Mesenchymal stem cell (in vitro differentiated cells and primary cell): ENCODE measurements around the gene USP38.

Experiments
- DNase-seq: peaks from one replicate; pipeline ENCODE4 v3.0.0-alpha.2; 2013
- H2AFZ ChIP-seq: one replicate; pipeline ENCODE4 v1.6.1; 2013; ENCODE audit warnings: low read depth, mild to moderate bottlenecking, control low read depth, inconsistent platforms, low read length, moderate library complexity
- H2AK5ac ChIP-seq: 2 replicates; pipeline ENCODE4 v1.6.1; 2013; ENCODE audit warnings: low read length, moderate library complexity, mild to moderate bottlenecking, inconsistent platforms; ENCODE audit not compliant: severe bottlenecking
- H2BK120ac ChIP-seq: one replicate; pipeline ENCODE4 v1.6.1; 2013; ENCODE audit warnings: low read depth, mild to moderate bottlenecking, inconsistent platforms, low read length, moderate library complexity
- H2BK12ac ChIP-seq, 2 experiments: one replicate each; pipeline ENCODE4 v1.6.1; 2013; ENCODE audit warnings: inconsistent platforms in 2 of 2, low read length in 2 of 2, mild to moderate bottlenecking in 2 of 2, moderate library complexity in 2 of 2, control low read depth in 1 of 2
- H2BK15ac ChIP-seq: one replicate; pipeline ENCODE4 v1.6.1; 2013; ENCODE audit warnings: mild to moderate bottlenecking, low read depth, inconsistent platforms; ENCODE audit not compliant: poor library complexity, severe bottlenecking
- H2BK5ac ChIP-seq: 2 replicates; pipeline ENCODE4 v1.6.1; 2013; ENCODE audit warnings: low read depth, mild to moderate bottlenecking, low read length, control low read depth, inconsistent platforms; ENCODE audit not compliant: poor library complexity, severe bottlenecking
- H3K14ac ChIP-seq, 2 experiments: one replicate each; pipeline ENCODE4 v1.6.1; 2013; ENCODE audit warnings: inconsistent platforms in 2 of 2, low read length in 2 of 2, control low read depth in 1 of 2, mild to moderate bottlenecking in 1 of 2, moderate library complexity in 1 of 2
- H3K18ac ChIP-seq, 2 experiments: one replicate each; pipeline ENCODE4 v1.6.1; 2013; ENCODE audit warnings: inconsistent platforms in 2 of 2, low read length in 2 of 2, control low read depth in 1 of 2, low read depth in 1 of 2, mild to moderate bottlenecking in 1 of 2
- H3K23ac ChIP-seq, 2 experiments: one replicate each; pipeline ENCODE4 v1.6.1; 2013; ENCODE audit warnings: inconsistent platforms in 2 of 2, low read length in 2 of 2, mild to moderate bottlenecking in 2 of 2, moderate library complexity in 2 of 2, control low read depth in 1 of 2
- H3K27ac ChIP-seq: 2 replicates; pipeline ENCODE4 v1.5.1; 2013; ENCODE audit warnings: mild to moderate bottlenecking, moderate library complexity, low read length, control low read depth, inconsistent platforms; ENCODE audit not compliant: poor library complexity, severe bottlenecking
- H3K27me3 ChIP-seq, 2 experiments: 2 replicates each; pipeline versions ENCODE4 v1.6.1 to v1.7.0; 2013; ENCODE audit warnings: low read length in 2 of 2, mild to moderate bottlenecking in 2 of 2, moderate library complexity in 2 of 2, control low read depth in 1 of 2, inconsistent platforms in 1 of 2; ENCODE audit not compliant: control insufficient read depth in 1 of 2, insufficient read depth in 1 of 2
- H3K36me3 ChIP-seq, 2 experiments: 2 replicates each; pipeline versions ENCODE4 v1.6.1 to v1.7.0; 2013; ENCODE audit warnings: low read length in 2 of 2, control low read depth in 1 of 2, inconsistent platforms in 1 of 2, low read depth in 1 of 2, mild to moderate bottlenecking in 1 of 2; ENCODE audit not compliant: insufficient read depth in 2 of 2, control insufficient read depth in 1 of 2
- H3K4ac ChIP-seq, 2 experiments: one replicate each; pipeline ENCODE4 v1.6.1; 2013; ENCODE audit warnings: inconsistent platforms in 2 of 2, low read length in 2 of 2, mild to moderate bottlenecking in 2 of 2, moderate library complexity in 2 of 2, control low read depth in 1 of 2, low read depth in 1 of 2
- H3K4me1 ChIP-seq: 2 replicates; pipeline ENCODE4 v1.6.1; 2013; ENCODE audit warnings: low read depth, low read length, control low read depth; ENCODE audit not compliant: control insufficient read depth, insufficient read depth
- H3K4me2 ChIP-seq: 2 replicates; pipeline ENCODE4 v1.6.1; 2013; ENCODE audit warnings: low read length, mild to moderate bottlenecking, inconsistent platforms; ENCODE audit not compliant: poor library complexity, severe bottlenecking
- H3K4me3 ChIP-seq, 2 experiments: 2 replicates each; pipeline versions ENCODE4 v1.5.1 to v1.7.0; 2013; ENCODE audit warnings: low read length in 2 of 2, mild to moderate bottlenecking in 2 of 2, control low read depth in 1 of 2, low read depth in 1 of 2; ENCODE audit not compliant: insufficient read depth in 1 of 2
- H3K79me1 ChIP-seq: replicated peaks from 2 replicates; pipeline ENCODE4 v1.6.1; 2013; ENCODE audit warnings: mild to moderate bottlenecking, control low read depth, low read length, inconsistent platforms; ENCODE audit not compliant: poor library complexity, severe bottlenecking
- H3K9ac ChIP-seq: 2 replicates; pipeline ENCODE4 v1.7.0; 2013; ENCODE audit warnings: mild to moderate bottlenecking, low read length, moderate library complexity
- H3K9me3 ChIP-seq: 2 replicates; pipeline ENCODE4 v1.7.0; 2013; ENCODE audit warnings: mild to moderate bottlenecking, low read length; ENCODE audit not compliant: control insufficient read depth
- H4K8ac ChIP-seq: one replicate; pipeline ENCODE4 v1.6.1; 2013; ENCODE audit warnings: inconsistent platforms, mild to moderate bottlenecking, low read length, moderate library complexity
- H4K91ac ChIP-seq: one replicate; pipeline ENCODE4 v1.6.1; 2013; ENCODE audit warnings: mild to moderate bottlenecking, low read length, inconsistent platforms
- WGBS: methylation state at CpG from one replicate; pipeline ENCODE4 v1.1.7; 2013; ENCODE audit warnings: mixed read lengths; 5-methylcytosine and 5-hydroxymethylcytosine counted together

USP38 gene

DNA sequence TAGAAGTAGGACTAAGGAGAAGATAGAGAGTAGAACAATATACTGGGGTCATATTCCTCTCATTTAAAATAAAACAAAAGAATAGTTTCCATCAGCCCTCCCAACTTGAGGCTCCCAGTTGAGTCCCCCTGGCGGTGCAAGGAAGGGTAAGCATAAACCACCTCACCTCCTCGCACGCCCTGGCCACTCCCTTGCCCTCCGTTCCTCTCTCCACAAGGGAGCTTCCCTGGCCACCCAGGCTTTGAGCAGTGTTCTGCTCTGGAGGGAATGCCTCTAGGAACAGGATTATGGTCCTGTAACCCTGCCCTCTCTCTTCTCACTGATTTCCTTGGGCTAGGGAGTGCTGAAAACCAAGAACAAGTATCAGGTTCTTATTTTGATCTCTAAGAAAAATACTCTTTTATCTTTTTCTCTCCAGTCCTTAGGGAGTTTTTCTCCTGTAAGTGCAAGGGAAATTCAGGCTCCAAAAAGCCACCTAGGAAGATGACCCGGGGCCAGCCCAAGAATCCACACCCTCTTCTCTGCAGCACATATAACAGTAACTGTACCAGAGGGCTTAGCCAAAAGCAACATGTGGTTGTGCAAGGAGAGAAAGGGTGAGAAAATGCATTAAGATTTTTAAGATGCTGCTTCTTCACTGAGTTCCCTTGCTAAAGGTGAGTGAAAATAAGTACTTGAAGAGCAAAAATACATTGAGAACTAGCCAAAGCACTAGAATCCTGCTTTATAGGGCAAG, 69.9 kb downstream of the USP38 start:
- Histone ChIP-seq H4K8ac (no peak overlapping the region), H3K4me1 (peaks cover 2% of the 10 kb centered on the region), H3K9me3 (no peaks in the 10 kb centered on the region), H3K79me1 (no peaks in the 10 kb centered on the region), H3K4me2 (no peak overlapping the region), H2AK5ac (no peak overlapping the region), H3K27me3 (no peaks in the 10 kb centered on the region), H3K14ac (no peak overlapping the region), H4K91ac (no peak overlapping the region), H3K27ac (no peak overlapping the region), H3K4me3 (no peak overlapping the region), H3K23ac (no peak overlapping the region), H2BK15ac (no peak overlapping the region), H3K18ac (no peak overlapping the region), H3K9ac (no peak overlapping the region), H3K4ac (no peak overlapping the region), H2BK5ac (no peak overlapping the region), H3K36me3 (no peaks in the 10 kb centered on the region), H2BK12ac (no peak overlapping the region), H2AFZ (no peak overlapping the region), H2BK120ac (no peak overlapping the region)
- WGBS, result 71% methylated on average over 4 of the region's 5 CpGs
- no peak for DNase-seq

DNA sequence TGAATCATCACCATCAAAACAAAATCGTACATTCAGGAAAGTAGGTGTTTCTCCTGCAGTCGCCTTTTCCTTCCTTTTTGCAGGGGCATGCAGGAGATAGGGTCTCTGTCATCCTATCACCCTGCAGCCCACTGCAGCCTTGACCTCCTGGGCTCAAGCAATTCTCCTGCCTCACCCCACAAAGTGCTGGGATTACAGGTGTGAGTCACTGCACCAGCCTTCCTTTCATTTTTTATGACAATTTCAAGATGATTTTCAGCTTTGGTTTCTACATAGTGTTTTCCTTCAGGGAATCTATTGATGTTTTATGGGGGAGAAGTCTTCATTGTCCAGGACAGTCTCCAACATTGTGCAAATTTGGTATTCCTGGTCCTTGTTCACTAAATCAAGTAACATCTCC, 71.7 kb downstream of the USP38 start:
- Histone ChIP-seq H2AFZ (no peak overlapping the region), H3K23ac (no peak overlapping the region), H3K4me1 (peaks cover under 1% of the 10 kb centered on the region), H3K4ac (no peak overlapping the region), H3K18ac (no peak overlapping the region), H3K27ac (no peak overlapping the region), H3K4me2 (no peak overlapping the region), H2AK5ac (no peak overlapping the region), H4K8ac (no peak overlapping the region), H3K4me3 (no peak overlapping the region), H2BK120ac (no peak overlapping the region), H3K27me3 (no peaks in the 10 kb centered on the region), H3K36me3 (no peaks in the 10 kb centered on the region), H2BK5ac (no peak overlapping the region), H2BK15ac (no peak overlapping the region), H3K79me1 (no peaks in the 10 kb centered on the region), H4K91ac (no peak overlapping the region), H3K9ac (no peak overlapping the region), H3K14ac (no peak overlapping the region), H3K9me3 (no peaks in the 10 kb centered on the region), H2BK12ac (no peak overlapping the region)
- no peak for DNase-seq
- 89% methylated on average over 2 of the region's 2 CpGs for WGBS

GRCh38 chr4:143257356-143257755, 72.6 kb downstream of the USP38 start:
- H2BK120ac ChIP-seq, result no peak overlapping the region
- no peak for DNase-seq
- H4K8ac ChIP-seq, result no peak overlapping the region

DNA sequence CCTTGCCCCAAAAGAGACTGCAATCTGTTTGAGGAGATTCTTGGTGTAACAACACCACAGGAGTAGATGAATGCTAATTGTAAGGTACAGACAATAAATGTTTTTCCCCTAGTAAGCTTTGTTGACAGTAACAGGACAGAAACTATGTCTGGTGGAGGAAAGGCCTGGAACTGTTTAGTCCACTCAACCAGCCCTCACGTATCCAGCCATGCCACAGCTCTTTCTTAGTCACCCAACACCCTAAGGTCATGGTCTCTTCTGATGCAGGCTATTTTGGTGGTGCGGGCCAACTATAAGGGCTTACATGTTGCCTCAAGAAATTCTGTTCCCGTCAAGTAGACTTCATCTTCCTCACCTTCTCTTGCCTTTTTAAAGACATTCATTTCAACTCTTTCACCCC, 76.0 kb downstream of the USP38 start:
- H2BK120ac ChIP-seq, result no peak overlapping the region
- H2BK12ac ChIP-seq, result no peak overlapping the region
- H3K9ac ChIP-seq, result no peak overlapping the region
- no peak overlapping the region for H3K23ac ChIP-seq
- no peak overlapping the region for H2AK5ac ChIP-seq
- no peak overlapping the region for H2BK5ac ChIP-seq
- no peak overlapping the region for H3K27ac ChIP-seq
- H2AFZ ChIP-seq, result no peak overlapping the region
- no peak overlapping the region for H3K4ac ChIP-seq
- H3K4me3 ChIP-seq, result no peak overlapping the region
- H3K79me1 ChIP-seq, result no peaks in the 10 kb centered on the region
- no peak overlapping the region for H3K18ac ChIP-seq
- H3K36me3 ChIP-seq, result no peaks in the 10 kb centered on the region
- DNase-seq, result peak; percentile 31
- H3K27me3 ChIP-seq, result no peaks in the 10 kb centered on the region
- peaks cover 2% of the 10 kb centered on the region for H3K9me3 ChIP-seq
- no peak overlapping the region for H2BK15ac ChIP-seq
- H3K14ac ChIP-seq, result peak overlapping the region in 1 of 2 experiments; percentile 63
- WGBS, result 41% methylated on average over 3 of the region's 3 CpGs
- H3K4me1 ChIP-seq, result no peaks in the 10 kb centered on the region
- H4K8ac ChIP-seq, result no peak overlapping the region
- H3K4me2 ChIP-seq, result no peak overlapping the region
- H4K91ac ChIP-seq, result no peak overlapping the region

More at GRCh38 chr4:143257356-143257755, 72.6 kb downstream of the USP38 start:
- Histone ChIP-seq H3K4me1 (no peaks in the 10 kb centered on the region), H3K36me3 (no peaks in the 10 kb centered on the region), H3K79me1 (no peaks in the 10 kb centered on the region), H3K4me3 (no peak overlapping the region), H3K23ac (no peak overlapping the region), H3K4me2 (no peak overlapping the region), H2AFZ (no peak overlapping the region), H3K9me3 (no peaks in the 10 kb centered on the region), H2BK12ac (no peak overlapping the region), H3K9ac (no peak overlapping the region), H2AK5ac (no peak overlapping the region), H4K91ac (no peak overlapping the region), H3K27me3 (no peaks in the 10 kb centered on the region), H3K27ac (no peak overlapping the region), H2BK15ac (no peak overlapping the region), H3K14ac (no peak overlapping the region), H3K18ac (no peak overlapping the region), H3K4ac (no peak overlapping the region), H2BK5ac (no peak overlapping the region)
